AG04449 (cell line): ENCODE measurements around the gene C14orf93.

Source experiments
- CTCF ChIA-PET: fragments of 350-600 bp; formaldehyde crosslinking; extraction: SDS; loops from one replicate; lab custom pipeline; 2021; ENCODE audit warnings: antibody characterized with exemption; lab: Yijun Ruan, JAX
- POLR2A ChIA-PET: fragments of 400-600, 350-600 bp; formaldehyde crosslinking; extraction: SDS; loops from one replicate; lab custom pipeline; 2020; ENCODE audit warnings: antibody characterized with exemption, inconsistent platforms; lab: Yijun Ruan, JAX
- DNase-seq: peaks from one replicate; pipeline ENCODE4 v3.0.0-alpha.2; 2010; ENCODE audit warnings: low read depth, low spot score
- H3K4me3 ChIP-seq: 2 replicates; pipeline ENCODE4 v1.5.1; 2011; ENCODE audit warnings: low read depth, mild to moderate bottlenecking, control low read depth, low read length
- CTCF ChIP-seq: IDR thresholded peaks from one replicate; pipeline ENCODE4 v1.5.1; 2011; ENCODE audit warnings: mild to moderate bottlenecking, moderate library complexity, low read length, control low read depth, inconsistent platforms; ENCODE audit not compliant: insufficient read depth; ENCODE audit errors: missing control alignments

The C14orf93 gene

GRCh38 chr14:23047034-23047634 is 37.2 kb upstream of the C14orf93 start:
- CTCF ChIA-PET = interaction anchor here (2.9 to 31.7 kb wide), 3 partner anchors 9 to 61 kb away, joined by 15 to 1423 read pairs (median 22); partner anchors contain the start of gene AJUBA
- no peak for TF ChIP-seq CTCF
- POLR2A ChIA-PET = no interaction called here
- no peak for DNase-seq
- no peak overlapping the region for H3K4me3 ChIP-seq

GRCh38 chr14:23045419-23046357 is 35.7 kb upstream of the C14orf93 start:
- TF ChIP-seq CTCF = no peak
- ChIA-PET POLR2A (interaction anchor here (0.7 kb wide), 1 partner anchor 49 kb away, joined by 4 read pairs; the partner anchor contains the start of genes ACIN1 and C14orf119), CTCF (interaction anchor here (3.5 to 31.7 kb wide), 2 partner anchors 10 to 59 kb away, joined by 22 to 1423 read pairs; partner anchors contain the start of gene AJUBA)
- H3K4me3 ChIP-seq = no peak overlapping the region
- DNase-seq = no peak

- DNase-seq = no peak
- POLR2A ChIA-PET = interaction anchor here (0.6 to 0.7 kb wide), 2 partner anchors 50 to 56 kb away, joined by 3 to 5 read pairs; no protein-coding TSS in a partner anchor
Measured at GRCh38 chr14:23044840-23045239, 34.9 kb upstream of the C14orf93 start.

GRCh38 chr14:23043754-23044153 is 33.8 kb upstream of the C14orf93 start:
- CTCF ChIA-PET = interaction anchor here (1.3 to 31.7 kb wide), 6 partner anchors 11 to 65 kb away, joined by 3 to 1423 read pairs (median 15); partner anchors contain the start of genes AJUBA and CDH24
- no peak for TF ChIP-seq CTCF
- H3K4me3 ChIP-seq = no peak overlapping the region
- POLR2A ChIA-PET = no interaction called here
- DNase-seq = no peak

More at GRCh38 chr14:23044840-23045239, 34.9 kb upstream of the C14orf93 start:
- H3K4me3 ChIP-seq = no peak overlapping the region
- CTCF ChIA-PET = interaction anchor here (1.3 to 31.7 kb wide), 6 partner anchors 10 to 64 kb away, joined by 3 to 1423 read pairs (median 23); partner anchors contain the start of genes AJUBA and CDH24
- no peak for TF ChIP-seq CTCF

GRCh38 chr14:23043145-23043544 is 33.2 kb upstream of the C14orf93 start:
- CTCF ChIA-PET = interaction anchor here (1.3 to 31.7 kb wide), 5 partner anchors 11 to 66 kb away, joined by 3 to 1423 read pairs (median 24); partner anchors contain the start of genes AJUBA and CDH24
- DNase-seq = no peak
- no peak for TF ChIP-seq CTCF
- H3K4me3 ChIP-seq = no peak overlapping the region
- POLR2A ChIA-PET = no interaction called here
